Muscle layer of duodenum (tissue), 2 donors: ENCODE data around the gene HLA-DQB1.
"Not testable (repeated sequence)": the region's sequence is repeated elsewhere in the genome, so short reads cannot be mapped to it uniquely, and the experiment has no call there.

Experiments used
- H3K27ac ChIP-seq: one replicate; pipeline ENCODE4 v1.7.0; 2013; ENCODE audit warnings: mild to moderate bottlenecking, low read length
- H3K27me3 ChIP-seq: one replicate; pipeline ENCODE4 v1.7.0; 2013; ENCODE audit warnings: low read depth, mild to moderate bottlenecking, control low read depth, low read length
- H3K36me3 ChIP-seq, 2 donors: one replicate each; pipeline ENCODE4 v1.7.0; 2013; ENCODE audit warnings: low read length in 2 of 2, control low read depth in 1 of 2, mild to moderate bottlenecking in 1 of 2; ENCODE audit not compliant: insufficient read depth in 2 of 2, control insufficient read depth in 1 of 2
- H3K4me1 ChIP-seq, 2 donors: one replicate each; pipeline ENCODE4 v1.7.0; 2013; ENCODE audit warnings: low read length in 2 of 2, mild to moderate bottlenecking in 2 of 2, control low read depth in 1 of 2, moderate library complexity in 1 of 2; ENCODE audit not compliant: insufficient read depth in 2 of 2, control insufficient read depth in 1 of 2
- H3K4me3 ChIP-seq, 2 donors: one replicate each; pipeline ENCODE4 v1.7.0; 2013; ENCODE audit warnings: low read length in 2 of 2, low read depth in 1 of 2, mild to moderate bottlenecking in 1 of 2
- H3K9me3 ChIP-seq, 2 donors: one replicate each; pipeline ENCODE4 v1.7.0; 2013; ENCODE audit warnings: low read length in 2 of 2, control low read depth in 1 of 2, mild to moderate bottlenecking in 1 of 2; ENCODE audit not compliant: control insufficient read depth in 1 of 2
- donor health status: healthy.

Gene HLA-DQB1

DNA sequence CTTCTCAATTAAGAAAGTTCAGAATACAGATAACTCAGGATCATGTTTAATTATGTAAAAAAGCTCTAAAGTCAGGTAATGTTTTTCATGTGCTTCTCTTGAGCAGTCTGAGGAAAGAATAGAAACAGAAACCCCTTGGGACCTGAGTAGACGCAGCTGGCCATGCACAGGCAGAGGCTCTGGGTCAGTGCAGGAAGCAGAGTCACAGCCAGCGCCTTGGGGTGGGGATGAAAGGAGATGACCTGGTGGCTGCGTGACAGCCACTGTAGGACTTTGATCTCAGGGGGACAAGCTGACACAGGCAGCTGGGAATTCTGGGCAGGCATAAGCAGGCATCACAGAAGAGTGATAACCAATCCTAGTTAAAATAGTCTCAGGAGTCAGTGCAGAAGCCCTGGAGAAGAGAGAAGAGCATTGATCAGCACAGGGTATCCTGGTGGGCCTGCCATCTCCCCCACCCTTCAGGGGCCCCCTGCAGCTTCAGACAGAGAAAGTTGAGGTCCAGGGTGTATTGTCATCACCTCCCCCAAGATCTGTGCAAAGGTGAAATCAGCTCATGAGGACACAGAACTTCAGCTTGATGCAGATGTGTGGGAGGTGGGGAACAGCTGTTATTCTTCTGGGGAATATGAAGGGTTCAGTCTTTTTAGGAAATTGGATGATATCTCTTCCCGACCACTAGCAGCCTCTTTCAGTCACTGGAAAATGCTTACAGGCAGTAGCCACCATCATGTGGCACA lies 6.4 kb downstream of the HLA-DQB1 start:
- no peaks in the 10 kb centered on the region for H3K4me1 ChIP-seq
- H3K36me3 ChIP-seq: peaks cover 0 to 3% of the 10 kb centered on the region in 2 donors
- no peaks in the 10 kb centered on the region for H3K9me3 ChIP-seq
- no peak overlapping the region for H3K27ac ChIP-seq
- no peaks in the 10 kb centered on the region for H3K27me3 ChIP-seq
- H3K4me3 ChIP-seq: no peak overlapping the region

DNA sequence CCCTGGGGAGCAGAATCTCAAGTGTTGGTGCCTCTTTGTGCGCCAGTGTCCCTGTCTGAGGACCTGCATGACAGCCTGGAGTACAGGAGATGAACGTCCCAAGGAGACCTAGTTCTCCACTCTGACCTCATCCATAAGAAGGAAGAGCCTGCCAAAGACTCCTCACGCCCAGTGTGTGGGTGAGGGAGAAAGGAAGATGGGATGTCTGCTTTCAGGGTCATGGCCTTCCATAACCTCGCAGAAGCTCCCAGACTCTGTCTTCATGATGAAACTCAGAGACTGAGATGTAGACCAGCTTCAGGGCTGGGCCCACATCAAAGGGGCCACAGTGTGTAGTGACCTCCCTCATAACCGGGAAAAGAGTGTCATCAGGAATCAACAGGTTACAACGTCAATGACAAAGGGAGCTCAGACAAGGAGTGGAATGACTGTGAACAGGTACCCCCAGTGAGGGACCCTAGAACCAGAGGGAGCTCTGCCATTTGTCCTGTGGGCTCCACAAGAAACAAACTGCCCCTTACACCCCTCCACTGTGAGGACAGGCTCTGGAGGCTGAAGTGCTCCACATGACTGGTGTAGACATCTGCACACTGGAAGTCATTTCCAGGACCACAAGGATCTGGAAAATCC lies 8.1 kb downstream of the HLA-DQB1 start:
- H3K4me1 ChIP-seq: no peaks in the 10 kb centered on the region
- H3K36me3 ChIP-seq: peaks cover 0 to 3% of the 10 kb centered on the region in 2 donors
- no peaks in the 10 kb centered on the region for H3K9me3 ChIP-seq
- no peaks in the 10 kb centered on the region for H3K27me3 ChIP-seq
- no peak overlapping the region for H3K4me3 ChIP-seq
- H3K27ac ChIP-seq: no peak overlapping the region

DNA sequence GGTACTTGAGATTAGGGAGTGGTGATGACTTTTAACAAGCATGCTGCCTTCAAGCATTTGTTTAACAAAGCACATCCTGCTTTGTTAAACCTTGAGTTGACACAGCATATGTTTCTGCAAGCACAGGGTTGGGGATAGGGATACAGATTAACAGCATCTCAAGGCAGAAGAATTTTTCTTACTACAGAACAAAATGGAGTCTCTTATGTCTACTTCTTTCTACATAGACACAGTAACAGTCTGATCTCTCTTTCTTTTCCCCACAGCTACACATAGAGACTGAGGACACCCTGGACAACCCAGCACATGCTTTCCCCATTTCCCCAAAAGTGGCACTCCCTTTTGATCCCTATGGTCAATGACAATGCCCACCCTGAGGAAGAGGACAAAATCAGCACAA lies 8.6 kb downstream of the HLA-DQB1 start:
- not testable (repeated sequence) for H3K9me3 ChIP-seq, H3K27me3 ChIP-seq, H3K4me3 ChIP-seq, H3K36me3 ChIP-seq, H3K27ac ChIP-seq, H3K4me1 ChIP-seq

DNA sequence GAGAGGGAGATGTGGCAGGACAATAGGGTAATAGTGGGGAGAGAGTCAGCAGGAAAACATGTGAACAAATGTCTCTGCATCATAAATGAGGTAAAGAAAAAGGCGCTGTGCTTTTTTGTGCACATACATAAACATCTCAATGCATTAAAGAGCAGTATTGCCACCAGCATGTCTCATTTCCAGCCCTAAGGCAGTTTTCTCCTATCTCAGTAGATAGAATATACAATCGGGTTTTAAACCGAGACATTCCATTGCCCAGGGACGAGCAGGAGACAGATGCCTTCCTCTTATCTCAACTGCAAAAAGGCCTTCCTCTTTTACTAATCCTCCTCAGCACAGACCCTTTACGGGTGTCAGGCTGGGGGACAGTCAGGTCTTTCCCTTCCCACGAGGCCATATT lies 9.1 kb downstream of the HLA-DQB1 start:
- H3K9me3 ChIP-seq, H3K4me1 ChIP-seq, H3K4me3 ChIP-seq, H3K27ac ChIP-seq, H3K36me3 ChIP-seq, H3K27me3 ChIP-seq: not testable (repeated sequence)

DNA sequence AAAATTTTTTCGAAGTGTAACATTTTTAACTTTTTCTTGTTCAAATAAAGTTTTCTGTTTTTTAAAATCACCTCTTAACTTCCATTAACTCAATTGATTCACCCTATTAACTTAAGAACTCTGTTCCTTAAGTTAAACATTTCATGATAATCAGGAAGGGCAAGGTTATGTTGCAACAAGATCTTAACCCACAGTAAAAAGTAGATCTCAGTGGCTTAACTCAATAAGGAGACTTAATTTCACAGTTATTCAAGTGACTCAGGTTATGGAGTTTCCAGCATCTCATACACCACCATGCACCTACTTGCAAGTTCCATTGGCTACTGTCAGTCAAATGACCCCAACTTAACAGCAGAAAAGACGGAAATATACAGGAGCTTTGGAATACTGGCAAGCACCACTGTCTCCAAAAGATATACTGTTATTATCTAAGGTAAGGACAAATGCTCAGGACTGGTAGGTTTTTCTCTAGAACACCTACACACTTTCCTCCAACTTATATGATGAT lies 11.2 kb downstream of the HLA-DQB1 start:
- Histone ChIP-seq H3K9me3 (no peaks in the 10 kb centered on the region), H3K36me3 (no peaks in the 10 kb centered on the region), H3K27ac (no peak overlapping the region), H3K4me1 (no peaks in the 10 kb centered on the region), H3K4me3 (no peak overlapping the region), H3K27me3 (no peaks in the 10 kb centered on the region)

DNA sequence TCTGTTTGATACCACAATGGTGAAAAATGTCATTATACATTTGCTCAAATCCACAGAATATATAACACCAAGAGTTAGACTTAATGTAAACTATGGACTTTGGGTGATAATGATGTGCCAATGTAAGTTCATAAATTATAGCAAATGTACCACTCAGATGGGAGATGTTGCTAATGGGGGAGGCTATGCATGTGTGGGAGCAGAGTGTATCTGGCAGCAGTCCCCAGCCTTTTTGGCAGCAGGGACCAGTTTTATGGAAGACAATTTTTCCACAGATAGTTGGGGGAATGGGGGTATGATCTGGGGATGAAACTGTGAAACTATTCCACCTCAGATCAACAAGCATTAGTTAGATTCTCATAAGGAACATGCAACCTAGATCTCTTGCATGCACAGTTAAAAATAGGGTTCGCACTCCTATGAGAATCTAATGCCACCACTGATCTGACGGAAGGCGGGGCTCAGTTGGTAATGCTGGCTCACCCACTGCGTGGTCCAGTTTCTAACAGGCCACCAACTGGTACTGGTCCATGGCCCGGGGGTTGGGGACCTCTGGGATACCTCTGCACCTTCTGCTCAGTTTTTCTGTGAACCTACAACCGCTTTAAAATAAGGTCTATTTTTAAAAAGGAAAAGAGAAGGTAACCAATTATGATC lies 21.3 kb downstream of the HLA-DQB1 start:
- no peaks in the 10 kb centered on the region for H3K27me3 ChIP-seq
- H3K4me1 ChIP-seq: no peaks in the 10 kb centered on the region

DNA sequence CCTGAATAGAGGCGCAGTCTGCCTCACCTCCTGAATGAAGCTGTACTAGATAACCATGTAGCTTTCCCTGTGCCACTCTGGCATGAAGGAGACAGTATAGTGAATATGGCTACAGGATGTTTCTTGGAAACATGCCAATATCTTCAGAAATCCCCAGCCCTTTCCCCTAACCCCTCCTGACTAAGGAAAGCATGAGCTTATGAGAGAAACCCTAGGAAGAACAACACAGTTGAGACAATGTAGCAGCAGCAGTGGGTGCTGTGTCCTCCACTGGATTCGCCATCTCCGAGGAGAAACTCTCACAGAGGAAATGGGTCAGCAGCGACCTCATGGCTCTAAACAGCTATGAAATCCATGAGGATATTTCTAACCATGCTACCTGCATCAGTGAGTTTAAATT lies 22.6 kb downstream of the HLA-DQB1 start:
- H3K4me1 ChIP-seq: no peaks in the 10 kb centered on the region
- H3K4me3 ChIP-seq: no peak overlapping the region
- H3K36me3 ChIP-seq: no peaks in the 10 kb centered on the region
- H3K27ac ChIP-seq: no peak overlapping the region
- no peaks in the 10 kb centered on the region for H3K27me3 ChIP-seq
- H3K9me3 ChIP-seq: no peaks in the 10 kb centered on the region

More for the DNA sequence above, 21.3 kb downstream of the HLA-DQB1 start:
- Histone ChIP-seq H3K27ac (no peak overlapping the region), H3K36me3 (no peaks in the 10 kb centered on the region), H3K9me3 (no peaks in the 10 kb centered on the region), H3K4me3 (no peak overlapping the region)

DNA sequence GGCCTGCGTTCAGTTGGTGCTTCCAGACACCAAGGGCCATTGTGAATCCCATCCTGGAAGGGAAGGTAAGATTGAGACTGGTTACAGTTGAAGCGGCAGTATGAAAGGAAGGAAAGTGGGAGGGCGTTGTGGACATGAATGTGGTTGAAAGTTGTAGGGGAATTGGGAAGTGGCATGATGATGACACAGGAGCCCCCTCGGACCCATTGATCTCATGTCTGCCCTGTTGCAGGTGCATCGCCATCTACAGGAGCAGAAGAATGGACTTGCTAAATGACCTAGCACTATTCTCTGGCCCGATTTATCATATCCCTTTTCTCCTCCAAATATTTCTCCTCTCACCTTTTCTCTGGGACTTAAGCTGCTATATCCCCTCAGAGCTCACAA lies 23.7 kb downstream of the HLA-DQB1 start:
- Histone ChIP-seq H3K27me3 (no peaks in the 10 kb centered on the region), H3K4me3 (no peak overlapping the region), H3K9me3 (no peaks in the 10 kb centered on the region), H3K36me3 (no peaks in the 10 kb centered on the region), H3K27ac (no peak overlapping the region), H3K4me1 (no peaks in the 10 kb centered on the region)

DNA sequence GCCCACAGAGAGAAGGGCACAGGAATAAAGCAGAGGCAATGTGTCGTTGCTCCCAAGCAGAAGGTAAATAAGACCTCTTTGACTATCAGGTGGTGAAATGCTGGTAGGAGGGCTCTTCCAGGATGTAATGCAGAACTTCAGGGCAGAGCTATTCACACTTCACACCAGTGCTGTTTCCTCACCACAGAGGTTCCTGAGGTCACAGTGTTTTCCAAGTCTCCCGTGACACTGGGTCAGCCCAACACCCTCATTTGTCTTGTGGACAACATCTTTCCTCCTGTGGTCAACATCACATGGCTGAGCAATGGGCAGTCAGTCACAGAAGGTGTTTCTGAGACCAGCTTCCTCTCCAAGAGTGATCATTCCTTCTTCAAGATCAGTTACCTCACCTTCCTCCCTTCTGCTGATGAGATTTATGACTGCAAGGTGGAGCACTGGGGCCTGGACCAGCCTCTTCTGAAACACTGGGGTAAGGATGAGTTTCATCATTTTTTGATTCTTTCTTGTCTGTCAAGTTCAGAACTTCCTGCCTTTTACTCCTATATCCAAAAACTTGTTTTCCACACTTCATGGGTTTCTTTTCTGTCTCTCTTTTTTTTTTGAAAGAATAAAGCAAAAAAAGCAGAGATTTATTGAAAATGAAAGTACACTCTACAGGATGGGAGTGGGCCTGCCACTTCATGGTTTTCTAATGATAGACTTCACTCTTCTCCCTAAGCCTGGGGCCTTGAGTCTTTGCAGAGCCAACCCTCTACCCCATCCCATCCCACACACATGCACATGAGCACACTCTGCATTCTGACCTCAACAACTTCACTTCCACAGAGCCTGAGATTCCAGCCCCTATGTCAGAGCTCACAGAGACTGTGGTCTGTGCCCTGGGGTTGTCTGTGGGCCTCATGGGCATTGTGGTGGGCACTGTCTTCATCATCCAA lies 24.4 kb downstream of the HLA-DQB1 start:
- H3K4me3 ChIP-seq, H3K27me3 ChIP-seq, H3K36me3 ChIP-seq, H3K4me1 ChIP-seq, H3K27ac ChIP-seq, H3K9me3 ChIP-seq: not testable (repeated sequence)

DNA sequence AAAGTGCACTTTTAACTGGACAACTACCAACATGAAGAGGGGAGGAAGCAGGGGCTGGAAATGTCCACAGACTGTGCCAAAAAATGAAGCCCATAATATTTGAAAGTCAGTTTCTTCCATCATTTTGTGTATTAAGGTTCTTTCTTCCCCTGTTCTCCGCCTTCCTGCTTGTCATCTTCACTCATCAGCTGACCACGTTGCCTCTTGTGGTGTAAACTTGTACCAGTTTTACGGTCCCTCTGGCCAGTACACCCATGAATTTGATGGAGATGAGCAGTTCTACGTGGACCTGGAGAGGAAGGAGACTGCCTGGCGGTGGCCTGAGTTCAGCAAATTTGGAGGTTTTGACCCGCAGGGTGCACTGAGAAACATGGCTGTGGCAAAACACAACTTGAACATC lies 25.3 kb downstream of the HLA-DQB1 start:
- Histone ChIP-seq H3K27me3 (peaks cover 4% of the 10 kb centered on the region), H3K9me3 (no peaks in the 10 kb centered on the region), H3K36me3 (no peaks in the 10 kb centered on the region), H3K4me3 (no peak overlapping the region), H3K4me1 (no peaks in the 10 kb centered on the region), H3K27ac (no peak overlapping the region)
